T-helper 1 cell (primary cell): ENCODE results near the gene TMEM255B.
A peak's percentile ranks its signal among the peaks of the same experiment; 100 is the strongest.

Source experiments
- DNase-seq, 5 donors: peaks; one replicate each; pipeline ENCODE4 v3.0.0-alpha.2; 2012 to 2020

Gene TMEM255B

DNA sequence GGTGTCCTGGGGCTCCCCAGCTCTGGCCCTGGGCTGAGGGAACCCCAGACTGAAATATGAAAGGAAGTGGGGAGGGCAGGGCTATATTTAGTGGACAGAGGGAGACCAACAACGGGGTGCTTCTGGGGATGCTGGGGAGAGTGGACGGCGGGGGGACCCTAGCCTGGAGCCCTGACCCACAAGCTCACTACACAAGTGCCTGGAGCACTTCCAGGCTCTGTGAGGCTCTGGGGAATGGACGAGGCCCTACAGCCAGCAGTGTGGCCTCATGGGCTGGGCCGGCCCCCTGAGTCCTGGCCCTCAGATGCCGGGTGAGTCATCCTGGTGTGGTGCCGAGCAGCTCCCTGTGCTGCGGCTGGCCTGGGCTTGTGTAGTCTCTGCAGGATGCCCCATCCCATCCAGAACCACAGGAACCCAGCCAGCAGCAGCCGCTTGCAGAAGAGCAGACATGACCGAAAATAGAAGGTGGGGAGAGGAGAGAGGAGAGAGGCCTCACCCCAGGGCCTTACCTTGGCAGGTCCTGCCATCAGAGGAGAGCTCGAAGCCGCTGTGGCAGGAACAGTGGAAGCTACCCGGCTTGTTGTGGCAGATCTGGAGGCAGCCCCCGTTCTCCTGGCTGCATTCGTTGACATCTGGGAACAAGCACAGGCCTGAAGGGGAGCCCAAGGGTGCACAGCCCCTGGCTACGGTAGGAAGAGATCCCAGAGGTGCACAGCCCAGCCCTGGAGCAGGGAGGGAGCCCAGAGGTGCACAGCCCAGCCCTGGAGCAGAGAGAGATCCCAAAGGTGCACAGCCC is 78.7 kb downstream of the TMEM255B start:
- DNase-seq, result no peak

DNA sequence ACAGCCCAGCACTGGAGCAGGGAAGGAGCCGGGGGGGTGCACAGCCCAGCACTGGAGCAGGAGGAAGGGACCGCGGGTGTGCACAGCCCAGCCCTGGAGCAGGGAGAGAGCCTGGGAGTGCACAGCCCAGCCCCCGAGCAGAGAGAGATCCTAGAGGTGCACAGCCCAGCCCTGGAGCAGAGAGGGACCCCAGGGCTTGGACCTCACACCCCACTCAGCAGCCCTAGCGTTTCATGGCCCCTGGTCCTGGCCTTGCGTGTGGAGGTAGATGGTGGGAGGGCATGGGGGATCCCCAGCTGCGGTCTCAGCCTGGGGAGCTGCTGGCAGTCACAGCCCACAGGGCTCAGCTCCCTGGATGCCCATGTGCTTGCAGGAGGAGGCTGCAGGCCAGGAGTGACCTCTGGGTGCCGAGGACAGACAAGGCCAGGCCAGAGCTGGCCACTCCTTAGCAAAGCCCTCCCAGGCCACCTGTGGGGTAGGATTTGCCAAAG is 79.7 kb downstream of the TMEM255B start:
- no peak for DNase-seq

DNA sequence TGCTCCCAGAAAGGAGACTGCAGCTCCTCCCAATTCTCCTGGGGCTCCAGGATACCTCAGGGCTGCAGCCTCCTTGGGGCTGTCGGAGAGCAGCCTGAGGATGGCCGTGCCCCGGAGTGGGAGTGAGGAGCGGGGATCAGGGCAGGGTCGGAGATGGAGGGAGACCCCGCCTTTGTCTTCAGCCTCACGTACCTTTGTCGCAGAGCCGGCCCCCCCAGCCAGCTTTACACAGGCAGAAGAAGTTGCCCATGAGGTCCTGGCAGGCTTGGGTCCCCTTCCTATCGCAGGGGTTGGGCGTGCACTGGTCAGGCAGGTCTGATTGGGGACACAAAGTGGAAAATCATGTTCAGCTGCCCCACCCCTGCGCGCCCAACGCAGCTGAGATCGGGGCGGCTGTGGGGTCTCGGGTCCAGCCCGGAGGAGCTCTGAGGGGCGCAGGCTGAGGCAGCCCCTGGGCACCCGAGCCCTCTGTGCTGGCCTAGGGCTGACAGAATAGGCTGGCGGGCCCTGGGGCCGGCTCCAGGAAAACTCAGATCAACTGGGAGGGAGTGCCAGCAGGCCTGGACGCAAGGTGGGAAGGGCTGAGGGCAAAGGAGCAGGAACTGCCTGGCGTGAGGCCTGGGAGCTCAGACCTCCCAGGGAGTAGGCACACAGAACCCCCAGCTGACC is 80.6 kb downstream of the TMEM255B start:
- no peak for DNase-seq

DNA sequence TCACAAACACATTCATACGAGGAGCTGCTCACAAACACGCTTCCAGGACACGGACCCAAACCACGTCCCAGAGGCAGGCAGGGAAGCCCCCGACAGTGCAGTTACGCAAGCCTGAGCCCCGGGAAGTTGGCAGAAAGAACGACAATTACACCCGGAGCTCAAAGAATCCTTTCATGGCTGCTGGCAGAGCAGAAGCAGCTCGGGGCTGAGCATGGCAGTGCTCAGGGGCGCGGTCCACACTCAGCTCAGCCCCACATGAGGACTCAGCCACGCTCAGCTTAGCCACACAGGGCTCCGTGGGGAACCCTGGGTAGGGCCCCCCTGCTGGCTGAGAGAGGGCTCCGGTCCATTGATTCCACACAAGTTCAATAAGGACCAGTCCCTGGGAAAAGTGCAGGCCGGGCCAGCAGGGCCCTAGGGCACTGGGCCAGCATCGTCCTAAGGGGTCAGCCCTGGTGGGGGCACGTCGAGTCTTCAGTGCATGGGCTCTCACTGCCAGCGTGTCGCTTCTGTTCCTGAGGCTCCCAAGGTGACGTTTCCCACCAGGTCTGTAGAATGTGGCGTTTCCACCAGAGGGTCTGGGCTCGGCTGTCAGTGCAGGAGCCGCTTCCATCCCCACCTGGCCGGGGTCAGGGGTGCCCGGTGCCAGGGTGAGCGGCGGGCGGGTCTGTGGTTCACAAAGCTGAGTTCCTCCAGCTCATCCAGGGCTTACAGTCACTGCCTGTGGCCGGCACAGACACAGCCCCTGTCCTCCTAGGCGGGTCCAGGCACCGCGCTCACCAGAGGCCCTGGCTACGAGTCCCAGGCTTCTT is 81.7 kb downstream of the TMEM255B start:
- no peak for DNase-seq

DNA sequence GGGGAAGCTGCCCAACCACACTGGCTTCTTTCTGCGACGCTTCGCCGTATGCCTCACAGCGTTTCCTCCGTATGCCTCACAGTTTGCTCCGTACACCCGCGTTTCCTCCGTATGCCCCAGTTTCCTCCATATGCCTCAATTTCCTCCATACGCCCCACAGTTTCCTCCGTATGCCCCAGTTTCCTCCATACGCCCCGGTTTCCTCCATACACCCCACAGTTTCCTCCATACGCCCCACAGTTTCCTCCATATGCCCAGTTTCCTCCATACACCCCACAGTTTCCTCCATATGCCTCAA is 82.3 kb downstream of the TMEM255B start:
- DNase-seq, result no peak

DNA sequence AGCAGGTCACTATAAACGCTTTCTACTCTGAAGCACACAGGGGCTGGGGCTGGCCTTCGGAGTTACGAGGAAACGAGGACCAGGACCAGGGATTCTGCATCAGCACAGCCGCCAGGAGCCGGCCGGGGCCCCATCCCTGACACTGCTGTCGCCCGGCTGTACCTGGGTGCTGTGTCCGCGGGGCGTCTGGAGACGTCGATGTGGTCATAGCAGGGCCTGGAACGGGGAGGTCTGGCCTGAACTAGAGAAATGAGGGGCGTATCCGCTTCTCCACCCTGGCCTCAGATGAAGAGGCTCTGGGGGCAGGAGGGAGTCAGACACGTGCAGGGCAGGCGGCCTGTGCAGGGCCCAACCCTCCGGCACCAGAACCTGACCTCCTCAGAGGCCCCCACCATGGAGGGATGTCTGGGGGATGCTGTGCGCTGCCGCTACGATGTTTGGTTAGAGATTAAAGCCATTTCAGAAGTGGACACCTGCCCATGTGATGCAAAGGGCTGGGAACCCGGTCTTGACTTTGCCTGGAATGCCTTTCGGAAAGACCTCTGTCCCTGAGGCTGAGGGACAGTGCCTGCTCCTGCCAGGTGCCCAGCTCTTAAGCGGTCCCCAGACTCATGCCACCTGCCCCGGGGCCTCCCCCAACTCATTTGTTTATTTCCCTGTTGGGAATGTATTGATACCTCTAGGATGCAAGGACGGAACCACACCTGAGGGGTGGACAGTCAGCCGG is 83.5 kb downstream of the TMEM255B start:
- peak in 1 of 5 donors; percentile 3 for DNase-seq

DNA sequence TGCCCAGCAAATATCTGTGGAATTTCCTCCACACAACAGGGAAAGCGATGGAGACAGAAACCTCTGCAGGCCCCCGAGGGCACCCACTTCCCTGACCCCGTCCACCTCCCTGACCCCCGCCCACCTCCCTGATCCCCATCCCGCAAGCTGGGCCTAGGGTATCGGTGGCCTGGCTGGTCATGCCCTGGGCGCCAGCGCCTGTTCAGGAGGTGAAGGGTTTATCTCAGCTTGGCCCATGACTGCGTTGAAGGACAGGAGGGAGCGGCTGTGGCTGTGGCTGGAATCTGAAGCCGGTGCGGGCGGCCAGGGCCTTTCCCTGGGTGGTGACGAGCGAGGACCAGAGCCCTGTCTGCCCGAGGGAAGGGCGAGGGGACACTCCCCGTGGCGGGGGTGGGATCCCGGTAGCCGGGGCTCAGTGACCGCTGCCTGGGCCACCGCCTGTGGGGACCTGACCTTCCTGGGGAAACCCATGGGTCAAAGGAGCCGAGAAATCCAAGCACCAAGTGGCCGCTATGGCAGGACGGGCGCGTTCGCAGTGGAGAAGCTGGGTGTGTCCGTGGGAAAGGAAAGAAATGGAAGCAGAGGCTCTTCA is 84.1 kb downstream of the TMEM255B start:
- peak in 1 of 5 donors; percentile 3 for DNase-seq

DNA sequence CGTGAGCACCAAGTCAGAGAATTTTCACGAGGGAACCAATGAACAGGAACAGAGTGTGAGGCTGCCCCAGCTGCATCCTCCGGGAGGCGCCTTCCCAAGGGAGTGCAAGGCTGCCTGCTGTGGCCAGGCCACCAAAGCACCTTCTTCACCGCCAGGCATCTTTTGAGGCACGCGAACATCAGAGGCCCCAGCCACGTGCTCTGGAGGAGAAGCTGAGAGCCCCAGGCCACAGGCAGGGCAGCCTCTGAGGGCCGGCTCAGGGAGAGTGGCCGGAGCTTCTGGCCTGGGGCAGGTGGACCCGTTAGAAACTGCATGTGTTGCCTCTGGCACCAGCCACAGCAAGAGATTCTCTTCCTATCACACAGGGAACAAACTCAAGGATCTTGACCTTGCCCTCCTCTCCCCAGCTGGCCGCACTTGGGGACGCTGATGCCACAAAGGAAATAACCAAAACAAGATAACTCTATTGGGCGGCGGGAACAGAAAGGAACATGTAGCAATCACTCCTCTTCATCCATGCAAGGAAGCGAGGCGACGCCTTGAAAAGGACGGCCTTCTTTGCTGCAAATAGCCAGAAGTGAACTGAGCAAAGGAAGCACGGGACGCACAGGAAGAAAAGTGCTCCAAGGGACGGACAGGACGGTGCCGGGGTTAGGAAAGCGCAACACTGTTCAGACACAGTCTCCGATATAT is 85.0 kb downstream of the TMEM255B start:
- peak in 1 of 5 donors; percentile 1 for DNase-seq

DNA sequence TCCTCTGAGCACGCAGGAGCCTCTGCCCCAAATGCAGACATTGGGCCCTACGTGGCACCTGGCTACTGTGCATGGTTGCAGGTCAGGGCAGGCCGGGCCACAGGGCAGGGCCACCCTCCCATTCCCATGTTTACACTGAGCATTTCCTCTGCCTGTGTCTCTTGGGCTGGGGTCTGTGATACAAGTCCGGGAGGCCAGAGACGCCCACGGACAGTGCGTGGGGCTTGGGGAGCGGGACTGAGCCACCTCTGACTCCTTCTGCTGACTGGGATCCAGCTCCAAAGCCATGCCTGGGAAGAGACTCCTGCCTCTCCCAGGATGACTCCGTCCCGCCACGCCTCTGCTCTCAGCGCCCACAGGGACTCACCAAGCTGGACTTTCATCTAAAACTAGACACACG is 86.0 kb downstream of the TMEM255B start:
- peak in 1 of 5 donors; percentile 5 for DNase-seq

DNA sequence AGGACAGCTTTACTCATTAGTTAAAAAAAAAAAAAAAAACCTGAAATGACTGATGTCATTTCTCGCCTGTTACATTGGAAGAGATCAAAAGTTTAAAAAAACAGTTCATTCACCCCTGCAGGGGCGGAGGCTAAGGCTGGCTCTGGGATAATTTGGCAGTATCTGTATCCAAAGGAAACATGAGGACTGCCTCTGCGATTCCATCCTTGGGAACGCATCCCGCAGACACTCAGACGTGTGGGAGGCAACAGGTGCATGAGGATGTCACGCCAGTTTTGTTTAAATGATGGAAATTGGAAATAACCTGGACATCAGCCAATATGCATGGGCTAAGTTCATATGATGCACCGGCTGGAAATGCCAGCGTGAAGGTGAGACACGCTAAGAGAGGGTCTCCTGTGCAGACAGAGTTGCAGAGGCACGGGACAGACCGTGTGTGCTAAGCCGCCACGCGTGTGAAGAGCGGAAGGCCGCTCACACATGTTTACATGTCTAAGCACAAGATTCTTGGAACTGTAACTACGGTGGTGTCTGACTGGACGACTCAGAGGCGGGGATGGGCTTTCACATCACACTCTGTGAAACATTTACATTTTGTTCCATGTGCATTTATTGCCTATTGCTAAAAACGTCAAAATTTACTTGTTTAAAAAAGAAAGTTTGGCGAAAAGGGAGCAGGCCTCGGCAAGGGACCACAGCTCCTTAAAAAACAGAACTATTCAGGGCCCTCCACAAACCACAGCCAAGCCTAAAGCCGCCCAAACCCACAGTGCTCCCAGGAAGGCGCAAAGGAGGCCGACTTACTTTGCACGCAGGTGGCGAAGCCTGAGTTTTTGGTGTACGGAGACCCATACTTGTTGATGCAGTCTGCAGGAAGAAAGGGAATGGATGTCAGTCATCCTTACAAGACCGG is 87.0 kb downstream of the TMEM255B start:
- no peak for DNase-seq

DNA sequence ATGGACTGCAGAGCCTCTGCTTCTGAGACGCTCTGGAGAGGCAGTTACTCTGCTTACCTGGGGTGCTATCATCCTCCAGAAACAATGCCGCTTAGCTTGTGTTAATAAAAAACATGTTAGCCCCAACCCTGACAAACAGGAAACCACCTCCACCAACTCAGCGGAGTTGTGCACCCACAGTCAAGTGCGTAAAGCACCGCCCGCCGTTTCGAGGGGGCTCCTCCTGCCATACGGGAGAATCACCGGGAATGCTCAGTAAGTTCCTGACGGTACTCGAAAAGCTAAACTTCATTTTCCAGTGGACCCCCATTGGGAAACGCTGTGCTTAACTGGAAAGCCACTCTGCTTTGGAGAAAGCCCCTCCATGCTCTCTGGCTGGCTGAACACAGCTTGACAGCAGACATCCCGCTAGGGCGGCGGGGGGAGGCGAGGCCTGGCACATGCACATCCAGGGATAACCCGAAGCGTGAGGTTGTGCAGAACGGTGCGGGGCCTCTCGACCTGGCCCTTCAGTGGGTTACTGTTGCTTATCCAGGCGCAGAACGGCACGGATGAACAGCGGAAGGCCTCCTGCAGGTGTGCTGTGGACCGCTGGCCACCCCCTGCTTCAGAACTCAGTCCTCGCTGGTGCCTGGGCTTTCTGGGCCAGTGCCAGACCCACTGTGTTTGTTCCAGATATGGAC is 87.8 kb downstream of the TMEM255B start:
- DNase-seq, result peak in 1 of 5 donors; percentile 29

DNA sequence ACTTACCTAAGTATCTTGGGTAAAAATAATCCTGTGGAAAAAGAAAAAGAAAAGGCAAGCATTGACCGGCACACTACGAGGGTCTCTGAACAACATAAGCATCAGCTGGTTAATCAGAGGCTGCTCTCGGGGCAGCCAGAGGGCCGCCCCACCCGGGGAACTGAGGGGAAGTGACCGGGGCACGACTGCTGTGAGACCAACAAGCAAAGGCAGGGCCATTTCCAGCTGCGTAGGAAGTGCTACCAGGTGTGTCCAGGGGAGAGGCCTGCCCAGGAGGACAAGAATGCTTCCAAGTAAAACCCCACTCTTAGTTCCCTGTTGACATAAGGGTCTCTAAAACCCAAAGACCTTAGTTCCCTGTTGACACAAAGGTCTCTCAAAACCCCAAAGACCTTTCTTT is 89.0 kb downstream of the TMEM255B start:
- no peak for DNase-seq

DNA sequence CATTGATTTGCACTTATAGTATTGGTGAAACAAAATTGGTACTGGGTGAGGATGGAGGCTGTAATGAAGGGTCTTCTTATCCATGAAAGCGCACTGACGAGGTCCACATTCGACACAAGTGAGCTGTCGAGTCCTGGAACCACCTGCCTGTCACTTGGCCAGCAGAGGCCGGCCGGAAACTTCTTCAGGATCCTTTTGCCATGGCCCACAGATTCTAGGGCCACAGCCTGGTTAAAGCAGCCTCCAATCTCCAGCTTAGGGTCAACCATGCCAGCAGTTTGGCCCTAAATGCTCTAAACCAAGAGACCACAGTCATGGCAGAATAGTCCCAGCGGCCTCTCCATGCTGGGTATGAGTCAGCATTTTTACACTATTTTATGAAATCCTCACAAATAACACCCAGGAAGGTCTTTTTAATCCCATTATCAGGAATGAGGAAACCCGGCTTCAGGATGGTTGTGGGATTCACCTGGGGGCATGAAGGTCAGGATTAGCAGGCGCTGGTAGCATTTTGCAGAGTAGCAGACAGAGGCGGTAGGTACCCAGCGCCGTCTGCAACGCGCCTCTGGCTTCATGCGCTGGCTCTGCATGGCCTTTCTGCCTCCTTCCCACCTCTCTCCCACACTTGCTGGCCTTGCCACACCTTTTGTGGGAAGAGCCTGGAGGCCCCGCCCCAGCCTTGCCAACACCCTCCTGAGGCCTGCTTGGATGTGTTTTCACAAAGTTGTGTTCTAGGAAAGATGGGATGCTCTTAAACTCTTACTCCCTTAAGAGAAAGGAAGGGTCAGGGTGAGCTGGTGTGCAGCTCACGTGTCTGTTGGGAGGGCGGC is 89.6 kb downstream of the TMEM255B start:
- no peak for DNase-seq

DNA sequence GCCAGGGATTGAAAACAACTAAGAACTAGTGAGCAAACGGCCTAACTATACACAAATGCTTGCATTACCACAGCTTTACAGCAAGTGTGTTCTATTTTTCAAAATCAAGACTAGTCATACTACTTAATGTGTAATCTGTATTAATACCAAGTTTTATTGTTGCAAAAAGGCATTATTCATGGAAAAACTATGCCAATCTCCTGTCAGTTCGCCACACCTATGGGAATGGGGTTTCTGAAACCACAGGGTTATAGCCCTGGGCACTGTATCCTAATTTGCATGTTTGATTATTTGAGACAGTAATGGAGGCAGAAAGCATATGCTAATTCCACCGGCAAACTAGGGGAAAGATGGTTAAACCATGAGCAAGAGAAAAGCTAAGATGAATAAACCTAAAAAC is 90.5 kb downstream of the TMEM255B start:
- DNase-seq, result no peak

DNA sequence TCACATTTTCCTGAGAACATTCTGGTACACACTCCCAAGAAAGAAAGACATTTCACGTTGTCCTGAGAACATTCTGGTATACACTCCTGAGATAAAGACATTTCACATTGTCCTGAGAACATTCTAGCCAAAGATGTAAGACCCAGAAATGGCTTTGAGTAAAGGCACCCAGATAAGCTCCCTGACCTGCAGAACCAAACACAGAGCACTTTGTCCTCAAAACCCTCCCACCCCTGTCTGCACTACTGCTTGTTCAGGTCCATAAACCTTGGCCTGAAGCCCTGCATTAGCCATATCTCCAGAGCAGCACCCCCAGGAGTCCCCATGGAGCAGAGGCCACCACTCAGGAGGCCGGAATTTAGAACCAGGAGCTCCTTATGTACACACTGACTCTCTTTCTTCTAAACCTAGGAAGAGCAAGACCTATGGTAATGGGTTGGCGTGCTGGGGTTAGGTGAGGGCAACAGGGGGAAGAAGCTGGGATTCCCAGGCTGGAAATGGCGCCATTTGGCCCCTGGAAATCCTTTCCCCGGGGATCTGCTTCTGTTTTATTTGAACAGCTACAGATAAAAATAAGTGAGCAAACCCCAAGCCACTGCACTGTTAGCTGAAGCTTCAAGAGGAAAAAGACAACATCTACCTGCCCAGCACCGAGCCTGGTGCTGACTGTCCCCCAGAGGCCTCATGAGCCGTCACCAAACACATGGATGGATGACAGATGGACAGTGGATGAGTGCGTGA is 91.1 kb downstream of the TMEM255B start:
- no peak for DNase-seq

DNA sequence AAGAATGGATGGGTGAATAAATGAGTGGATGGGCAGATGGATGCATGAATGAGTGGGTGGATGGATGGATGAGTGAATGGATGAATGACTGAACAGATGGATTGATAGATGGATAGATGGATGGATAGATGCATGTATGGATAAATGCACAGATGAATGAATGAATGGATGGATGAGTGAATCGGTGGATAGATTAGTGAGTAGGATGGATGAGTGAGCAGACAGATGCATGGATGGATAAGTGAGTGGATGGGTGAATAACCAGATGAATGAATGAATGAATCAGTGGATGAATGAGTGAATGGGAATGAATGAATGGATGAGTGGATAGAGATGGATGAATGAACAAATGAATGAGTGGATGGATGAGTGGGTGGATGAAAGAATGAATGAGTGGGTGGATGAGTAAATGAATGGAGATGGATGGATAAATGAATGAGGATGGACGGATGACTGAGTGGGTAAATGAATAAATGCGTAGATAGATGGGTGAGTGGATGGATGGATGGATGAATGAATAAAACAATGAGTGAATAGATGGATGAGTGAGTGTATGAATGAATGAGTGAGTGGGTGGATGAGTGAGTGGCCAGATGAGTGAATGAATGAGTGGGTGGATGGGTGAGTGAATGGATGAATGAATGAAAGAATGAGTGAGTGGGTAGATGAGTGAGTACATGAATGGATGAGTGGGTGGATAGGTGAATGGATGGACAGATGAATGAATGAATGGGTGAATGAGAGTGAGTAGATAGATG is 91.9 kb downstream of the TMEM255B start:
- no peak for DNase-seq

DNA sequence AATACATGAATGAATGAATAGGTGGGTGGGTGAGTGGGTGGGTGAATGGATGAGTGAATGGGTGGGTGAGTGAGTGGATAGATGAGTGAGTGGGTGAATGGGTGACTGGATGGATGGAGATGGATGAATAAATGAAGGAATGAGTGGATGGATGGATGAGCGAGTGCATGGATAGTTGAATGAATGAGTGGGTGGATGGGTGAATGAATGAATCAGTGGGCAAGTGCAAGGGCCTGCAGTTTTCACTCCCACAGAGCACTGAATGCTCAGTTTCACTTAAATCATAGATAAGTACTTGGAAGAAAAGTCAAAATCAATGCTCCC is 92.4 kb downstream of the TMEM255B start:
- DNase-seq, result no peak
